GM23248 (cell line): ENCODE data around the gene SETD6.

ENCODE experiments used
- EZH2 ChIP-seq: fragments of 200-600 bp; sonication (generic); IDR thresholded peaks from 2 replicates; pipeline ENCODE4 v1.6.1; 2018; ENCODE audit warnings: antibody characterized with exemption, mild to moderate bottlenecking; ENCODE audit not compliant: insufficient read depth, poor library complexity, severe bottlenecking
- EZH2phosphoT487 ChIP-seq: fragments of 200-600 bp; sonication (generic); IDR thresholded peaks from 2 replicates; pipeline ENCODE4 v1.6.1; 2018; ENCODE audit warnings: antibody characterized with exemption, moderate library complexity, mild to moderate bottlenecking, low read depth; ENCODE audit not compliant: insufficient read depth

DNA sequence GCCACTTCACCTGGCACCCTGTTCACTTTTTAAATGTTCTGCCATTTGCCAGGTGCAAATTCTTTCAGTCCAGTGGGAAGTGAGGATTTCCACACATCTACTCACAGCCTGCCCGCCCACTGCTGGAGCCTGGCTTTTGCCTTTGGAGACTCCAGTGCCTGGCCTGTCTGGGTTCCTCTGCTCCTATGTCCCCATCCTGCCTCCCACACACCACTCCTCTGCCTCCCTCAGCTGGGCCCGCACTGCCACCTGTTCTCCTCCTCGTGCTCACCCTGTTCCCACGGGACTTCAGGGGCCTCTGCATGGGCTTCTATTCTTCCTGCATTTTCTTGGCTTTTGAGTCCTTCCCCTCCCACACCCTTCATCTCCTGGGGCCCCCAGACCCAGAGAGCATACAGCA is 23.3 kb upstream of the SETD6 start:
- no peak for TF ChIP-seq EZH2
- TF ChIP-seq EZH2phosphoT487, result no peak
